ENCODE results near the gene C2orf76.

The C2orf76 gene

GRCh38 chr2:119327431-119327830 lies 39.2 kb downstream of the C2orf76 start:
- no peak for TF ChIP-seq ZFX (IDR thresholded peaks at IDR 0.05)
- TF ChIP-seq, protein P1, sequence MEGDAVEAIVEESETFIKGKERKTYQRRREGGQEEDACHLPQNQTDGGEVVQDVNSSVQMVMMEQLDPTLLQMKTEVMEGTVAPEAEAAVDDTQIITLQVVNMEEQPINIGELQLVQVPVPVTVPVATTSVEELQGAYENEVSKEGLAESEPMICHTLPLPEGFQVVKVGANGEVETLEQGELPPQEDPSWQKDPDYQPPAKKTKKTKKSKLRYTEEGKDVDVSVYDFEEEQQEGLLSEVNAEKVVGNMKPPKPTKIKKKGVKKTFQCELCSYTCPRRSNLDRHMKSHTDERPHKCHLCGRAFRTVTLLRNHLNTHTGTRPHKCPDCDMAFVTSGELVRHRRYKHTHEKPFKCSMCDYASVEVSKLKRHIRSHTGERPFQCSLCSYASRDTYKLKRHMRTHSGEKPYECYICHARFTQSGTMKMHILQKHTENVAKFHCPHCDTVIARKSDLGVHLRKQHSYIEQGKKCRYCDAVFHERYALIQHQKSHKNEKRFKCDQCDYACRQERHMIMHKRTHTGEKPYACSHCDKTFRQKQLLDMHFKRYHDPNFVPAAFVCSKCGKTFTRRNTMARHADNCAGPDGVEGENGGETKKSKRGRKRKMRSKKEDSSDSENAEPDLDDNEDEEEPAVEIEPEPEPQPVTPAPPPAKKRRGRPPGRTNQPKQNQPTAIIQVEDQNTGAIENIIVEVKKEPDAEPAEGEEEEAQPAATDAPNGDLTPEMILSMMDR (conservative IDR thresholded peaks at IDR 0.05): no peak
- no peak overlapping the region for H3K27ac ChIP-seq

DNA sequence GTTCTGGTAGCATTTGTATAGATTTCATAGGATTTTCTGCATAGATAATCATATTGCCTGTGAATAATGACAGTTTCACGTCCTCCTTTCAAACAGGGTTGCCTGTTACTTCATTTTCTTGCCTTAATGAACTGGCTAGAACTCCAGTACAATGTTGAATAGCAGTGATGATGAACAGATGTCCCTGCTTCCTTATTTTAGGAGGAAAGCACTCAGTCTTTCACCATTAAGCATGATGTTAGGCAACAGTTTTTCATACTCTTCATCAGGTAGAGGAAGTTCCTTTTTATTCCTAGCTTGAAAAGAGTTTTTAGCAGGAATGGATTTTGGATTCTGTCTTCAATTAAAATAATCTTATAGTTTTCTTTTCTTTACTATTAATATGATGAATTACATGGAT lies 39.7 kb downstream of the C2orf76 start:
- TF ChIP-seq, protein P1 (conservative IDR thresholded peaks at IDR 0.05): no peak
- TF ChIP-seq ZFX (IDR thresholded peaks at IDR 0.05): no peak
- no peak overlapping the region for H3K27ac ChIP-seq

DNA sequence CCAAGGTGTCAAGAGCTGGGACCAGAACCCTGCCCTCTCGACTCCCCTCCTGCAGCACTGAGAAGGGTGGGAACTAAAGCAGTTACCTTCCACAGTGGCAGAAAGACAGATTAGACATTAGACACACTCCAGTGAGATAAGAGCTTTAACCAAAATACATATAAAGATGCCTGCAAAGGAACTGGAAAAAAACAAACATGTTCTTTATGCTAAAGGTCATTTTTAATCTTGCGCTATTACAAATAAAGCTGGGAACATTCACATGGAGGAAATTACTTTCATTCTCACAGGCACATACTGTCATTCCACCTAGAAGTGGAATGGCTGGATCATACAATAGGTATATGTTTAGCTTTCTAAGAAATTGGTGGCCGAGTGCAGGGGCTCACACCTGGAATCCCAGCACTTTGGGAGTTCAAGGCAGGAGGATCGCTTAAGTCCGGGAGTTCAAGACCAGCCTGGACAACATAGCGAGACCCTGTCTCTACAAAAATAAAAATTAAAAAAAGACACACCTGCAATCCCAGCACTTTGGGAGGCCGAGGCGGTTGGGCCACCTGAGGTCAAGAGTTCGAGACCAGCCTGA lies 41.9 kb downstream of the C2orf76 start:
- H3K27ac ChIP-seq: no peak overlapping the region
- TF ChIP-seq, protein P1 (conservative IDR thresholded peaks at IDR 0.05): no peak
- TF ChIP-seq ZFX (IDR thresholded peaks at IDR 0.05): no peak

- TF ChIP-seq, protein P1 (conservative IDR thresholded peaks at IDR 0.05): no peak
- H3K27ac ChIP-seq: no peak overlapping the region
Measured at GRCh38 chr2:119323459-119323858, 43.2 kb downstream of the C2orf76 start.

DNA sequence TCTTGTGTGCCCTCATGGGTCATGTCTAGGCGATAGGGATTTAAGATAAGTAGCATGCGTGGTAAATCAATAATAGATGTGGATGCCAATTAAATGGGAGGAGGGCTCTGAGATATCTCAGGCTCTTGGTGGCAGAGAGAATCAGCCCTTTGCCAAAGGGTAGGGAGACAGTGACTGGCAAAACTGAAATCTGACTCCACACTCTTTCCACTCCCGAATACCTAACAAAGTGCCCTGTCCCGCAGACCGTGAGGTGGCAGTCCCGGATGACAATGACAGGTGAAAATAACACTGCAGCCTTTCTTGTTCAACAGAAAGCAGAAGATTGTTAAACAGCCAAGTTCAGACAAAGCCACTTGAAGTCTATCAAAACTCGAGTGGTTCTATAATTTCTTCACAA lies 47.0 kb downstream of the C2orf76 start:
- TF ChIP-seq ZFX (IDR thresholded peaks at IDR 0.05): no peak
- TF ChIP-seq, protein P1 (conservative IDR thresholded peaks at IDR 0.05): peak; percentile 12
- no peak overlapping the region for H3K27ac ChIP-seq

DNA sequence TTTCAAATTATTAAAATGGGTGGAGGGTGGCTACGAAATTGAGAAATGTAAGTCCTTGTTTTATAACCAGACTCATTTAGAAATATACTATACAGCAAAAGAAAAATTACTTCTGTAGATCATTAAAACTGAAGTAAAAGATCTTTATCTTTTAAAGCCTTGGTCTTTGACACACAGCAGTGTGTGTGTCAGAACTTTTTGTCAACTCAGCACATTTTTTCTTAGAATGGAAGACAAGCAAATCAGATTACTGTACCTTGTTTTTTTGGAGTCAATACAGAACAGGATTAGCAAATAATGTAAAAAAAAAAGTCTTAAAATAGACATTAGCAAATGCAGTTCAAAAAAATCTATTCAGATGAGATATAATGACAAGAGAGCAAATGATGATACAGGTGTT lies 49.1 kb downstream of the C2orf76 start:
- H3K27ac ChIP-seq: no peak overlapping the region
- no peak for TF ChIP-seq ZFX (IDR thresholded peaks at IDR 0.05)
- TF ChIP-seq, protein P1 (conservative IDR thresholded peaks at IDR 0.05): no peak

DNA sequence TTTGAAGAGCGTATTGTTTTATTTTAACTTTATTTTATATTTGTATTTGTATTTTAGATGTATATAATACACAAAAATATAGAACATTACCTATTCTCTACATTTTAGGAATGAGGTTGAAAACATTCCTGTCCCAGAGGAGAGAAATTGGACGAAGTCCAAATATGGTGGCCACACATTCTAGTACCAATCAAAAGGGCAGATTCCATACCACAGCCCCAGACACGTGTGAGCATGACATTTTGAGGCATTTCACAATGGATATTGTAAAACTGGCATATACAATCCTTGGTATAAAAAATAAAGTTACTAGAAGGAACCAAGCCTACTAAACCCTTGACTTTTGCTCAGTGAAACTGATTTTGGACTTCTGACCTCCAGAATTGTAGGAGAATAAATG lies 50.6 kb downstream of the C2orf76 start:
- TF ChIP-seq ZFX (IDR thresholded peaks at IDR 0.05): no peak
- TF ChIP-seq, protein P1 (conservative IDR thresholded peaks at IDR 0.05): no peak
- no peak overlapping the region for H3K27ac ChIP-seq

All from C4-2B (cell line).